Activated CD4-positive, alpha-beta memory T cell treated with anti-CD3 and anti-CD28 coated beads for 36 hours (primary cell): ENCODE data around the gene ASAP2. TPM values are rescaled to one million over a fixed set of nuclear protein-coding genes. Genes with fewer than 3 reads are reported as not detected.
A peak's percentile ranks its signal among the peaks of the same experiment; 100 is the strongest.
"Not testable (repeated sequence)": the region's sequence is repeated elsewhere in the genome, so short reads cannot be mapped to it uniquely, and the experiment has no call there.

Experiments used
- CTCF ChIA-PET: fragments of 350-600 bp; sonication (Branson Sonifier 250); formaldehyde crosslinking; loops from one replicate; lab custom pipeline; 2021; ENCODE audit warnings: antibody characterized with exemption, inconsistent platforms; lab: Charles Lee
- POLR2A ChIA-PET: fragments of 350-600 bp; sonication (Branson Sonifier 250); formaldehyde crosslinking; loops from one replicate; lab custom pipeline; 2021; ENCODE audit warnings: antibody characterized with exemption; lab: Charles Lee
- DNase-seq: peaks from one replicate; pipeline ENCODE4 v3.0.0-alpha.2; 2020
- H3K27ac Mint-ChIP-seq: one replicate; pipeline ENCODE4 v1.8.0; 2021; ENCODE audit warnings: mixed read lengths
- H3K27me3 Mint-ChIP-seq: one replicate; pipeline ENCODE4 v1.8.0; 2021; ENCODE audit warnings: mixed read lengths
- H3K36me3 Mint-ChIP-seq: one replicate; pipeline ENCODE4 v1.8.0; 2021; ENCODE audit warnings: mixed read lengths
- H3K4me1 Mint-ChIP-seq: one replicate; pipeline ENCODE4 v1.8.0; 2021; ENCODE audit warnings: low read depth, mixed read lengths
- H3K4me3 Mint-ChIP-seq: one replicate; pipeline ENCODE4 v1.8.0; 2021; ENCODE audit warnings: mild to moderate bottlenecking, mixed read lengths
- H3K9me3 Mint-ChIP-seq: one replicate; pipeline ENCODE4 v1.8.0; 2021; ENCODE audit warnings: mixed read lengths
- intact Hi-C: fragments of 100-400 bp; cut with micrococcal nuclease; formaldehyde crosslinking; loops from one replicate; pipeline ENCODE4 v1.15.1; 2023
- total RNA-seq, 2 experiments: library from RNA; stranded (reverse); gene quantifications; one replicate each; pipeline ENCODE4 v1.2.3, GENCODE V29; 2021

Gene ASAP2
- total RNA-seq, 2 experiments from 2014 or later: 0.26 to 0.97 TPM

DNA sequence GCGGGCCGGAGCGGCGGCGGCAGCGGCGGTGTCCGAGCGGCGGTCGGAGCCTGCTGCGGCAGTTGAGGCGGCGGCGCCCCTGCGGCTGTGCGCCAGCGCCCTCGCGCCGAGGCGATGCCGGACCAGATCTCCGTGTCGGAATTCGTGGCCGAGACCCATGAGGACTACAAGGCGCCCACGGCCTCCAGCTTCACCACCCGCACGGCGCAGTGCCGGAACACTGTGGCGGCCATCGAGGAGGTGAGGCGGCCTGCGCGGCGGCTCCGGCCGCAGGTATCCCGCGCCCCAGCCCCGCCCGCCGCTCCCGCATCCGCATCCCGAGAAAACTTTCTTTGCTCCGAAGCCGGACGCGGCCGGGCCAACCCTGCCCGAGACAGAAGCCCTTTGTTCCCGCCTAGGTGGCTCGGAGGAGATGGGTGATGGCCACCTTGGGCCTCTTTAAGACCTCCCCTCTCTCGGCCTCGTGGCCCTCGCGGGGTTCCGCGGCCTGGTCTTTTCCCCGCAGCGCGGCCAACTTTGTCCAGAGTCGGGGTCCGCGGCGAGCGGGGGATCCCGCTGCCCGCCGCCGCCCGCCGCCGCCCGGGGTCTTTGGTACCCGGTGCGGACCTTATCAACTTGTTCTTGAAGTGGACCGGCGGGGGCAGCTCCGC lies 504 bp downstream of the ASAP2 start:
- no peak overlapping the region for H3K27ac Mint-ChIP-seq
- ChIA-PET CTCF (interaction anchor here (1.0 to 2.1 kb wide), 3 partner anchors 10 to 26 kb away, joined by 3 to 4 read pairs (median 4); no protein-coding TSS in a partner anchor), POLR2A (interaction anchor here (0.6 kb wide), 1 partner anchor 580 kb away, joined by 3 read pairs; no protein-coding TSS in a partner anchor)
- DNase-seq: no peak
- intact Hi-C loops: loop anchor here (5.0 kb wide), 4 partner anchors 40 to 165 kb away; no protein-coding TSS in a partner anchor
- H3K4me1 Mint-ChIP-seq: peaks cover 4% of the 10 kb centered on the region
- H3K9me3 Mint-ChIP-seq: no peaks in the 10 kb centered on the region
- no peak overlapping the region for H3K4me3 Mint-ChIP-seq
- H3K36me3 Mint-ChIP-seq: no peaks in the 10 kb centered on the region
- peaks cover 47% of the 10 kb centered on the region for H3K27me3 Mint-ChIP-seq

DNA sequence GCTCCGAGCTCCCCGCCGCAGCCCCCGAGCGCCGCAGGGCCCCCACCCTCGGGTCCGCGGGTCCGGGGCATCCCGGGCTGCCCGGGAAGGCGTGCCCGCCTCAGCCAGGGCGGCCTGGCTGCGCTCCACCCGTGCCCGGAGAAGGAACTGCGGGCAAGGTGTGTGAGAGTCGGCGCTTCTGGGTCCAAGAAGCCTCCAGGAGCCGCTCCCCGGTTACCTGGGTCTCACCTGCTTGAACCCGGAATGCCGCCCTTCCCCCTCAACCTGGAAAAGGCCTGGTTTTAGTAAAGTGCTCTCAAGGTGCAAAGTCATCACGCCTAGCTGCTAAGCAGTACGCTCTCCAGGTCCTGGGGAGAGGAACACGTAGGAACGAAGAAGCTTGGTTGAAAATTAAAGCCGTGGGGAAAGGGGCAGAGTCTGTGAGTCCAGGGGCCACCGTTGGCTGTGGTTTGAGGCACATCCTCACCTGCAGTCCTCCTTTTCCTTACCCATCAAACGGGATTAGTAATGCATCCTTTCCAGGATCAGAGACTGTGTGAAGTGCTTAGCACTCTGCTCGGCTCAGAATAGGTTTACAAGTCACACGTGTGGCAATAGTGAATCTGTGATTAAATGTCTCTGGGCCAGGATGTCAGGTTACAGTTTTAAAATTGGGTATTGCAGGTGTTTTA lies 1.2 kb downstream of the ASAP2 start:
- peak; percentile 16 for DNase-seq
- H3K27me3 Mint-ChIP-seq: peaks cover 48% of the 10 kb centered on the region
- H3K4me1 Mint-ChIP-seq: peaks cover 4% of the 10 kb centered on the region
- no peak overlapping the region for H3K27ac Mint-ChIP-seq
- intact Hi-C loops: loop anchor here (5.0 kb wide), 4 partner anchors 40 to 165 kb away; no protein-coding TSS in a partner anchor
- peak overlapping the region; percentile 44 for H3K4me3 Mint-ChIP-seq
- no peaks in the 10 kb centered on the region for H3K9me3 Mint-ChIP-seq
- ChIA-PET CTCF (interaction anchor here (1.0 to 2.1 kb wide), 3 partner anchors 25 to 293 kb away, joined by 3 to 4 read pairs (median 3); no protein-coding TSS in a partner anchor), POLR2A (no interaction called here)
- no peaks in the 10 kb centered on the region for H3K36me3 Mint-ChIP-seq

DNA sequence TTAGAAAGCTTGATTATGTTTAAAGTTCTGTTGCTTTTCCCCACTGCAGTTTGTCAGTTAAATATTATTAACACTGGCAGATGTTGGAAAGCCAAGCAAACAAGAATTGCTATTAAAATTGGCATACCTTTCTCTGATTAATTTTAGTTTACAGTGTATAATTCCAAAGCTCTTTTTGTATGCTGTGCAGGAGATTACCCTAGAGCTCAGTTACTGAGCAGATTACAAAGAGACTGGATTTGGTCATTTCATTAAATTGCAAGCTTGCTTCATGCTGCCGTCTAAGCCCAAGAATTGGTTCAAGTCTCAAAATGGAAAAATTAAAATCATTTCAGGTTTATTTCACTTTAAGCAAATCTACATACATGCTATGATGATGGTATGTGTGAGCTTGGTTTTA lies 2.3 kb downstream of the ASAP2 start:
- H3K36me3 Mint-ChIP-seq: no peaks in the 10 kb centered on the region
- no peaks in the 10 kb centered on the region for H3K9me3 Mint-ChIP-seq
- DNase-seq: no peak
- H3K27ac Mint-ChIP-seq: no peak overlapping the region
- no peak overlapping the region for H3K4me3 Mint-ChIP-seq
- ChIA-PET POLR2A (no interaction called here), CTCF (interaction anchor here (0.8 to 1.0 kb wide), 3 partner anchors 67 to 294 kb away, joined by 3 to 4 read pairs (median 3); no protein-coding TSS in a partner anchor)
- peaks cover 52% of the 10 kb centered on the region for H3K27me3 Mint-ChIP-seq
- intact Hi-C loops: loop anchor here (5.0 kb wide), 4 partner anchors 38 to 163 kb away; no protein-coding TSS in a partner anchor
- H3K4me1 Mint-ChIP-seq: peaks cover 4% of the 10 kb centered on the region

GRCh38 chr2:9210030-9210429 lies 3.4 kb downstream of the ASAP2 start:
- POLR2A ChIA-PET: no interaction called here
- H3K27ac Mint-ChIP-seq: no peak overlapping the region
- intact Hi-C loops: no loop called here
- H3K27me3 Mint-ChIP-seq: peaks cover 47% of the 10 kb centered on the region
- DNase-seq: no peak
- no peaks in the 10 kb centered on the region for H3K9me3 Mint-ChIP-seq
- H3K36me3 Mint-ChIP-seq: no peaks in the 10 kb centered on the region
- CTCF ChIA-PET: interaction anchor here (0.9 kb wide), 1 partner anchor 72 kb away, joined by 3 read pairs; no protein-coding TSS in a partner anchor
- peaks cover 4% of the 10 kb centered on the region for H3K4me1 Mint-ChIP-seq
- no peak overlapping the region for H3K4me3 Mint-ChIP-seq

GRCh38 chr2:9211496-9211895 lies 4.9 kb downstream of the ASAP2 start:
- Mint-ChIP-seq H3K27ac (no peak overlapping the region), H3K4me3 (no peak overlapping the region), H3K27me3 (peaks cover 40% of the 10 kb centered on the region), H3K9me3 (no peaks in the 10 kb centered on the region), H3K36me3 (no peaks in the 10 kb centered on the region), H3K4me1 (peaks cover 5% of the 10 kb centered on the region)
- ChIA-PET CTCF (no interaction called here), POLR2A (no interaction called here)
- no peak for DNase-seq
- intact Hi-C loops: no loop called here

- peaks cover 5% of the 10 kb centered on the region for H3K4me1 Mint-ChIP-seq
- H3K9me3 Mint-ChIP-seq: no peaks in the 10 kb centered on the region
- H3K4me3 Mint-ChIP-seq: no peak overlapping the region
- ChIA-PET CTCF (no interaction called here), POLR2A (no interaction called here)
- no peak overlapping the region for H3K27ac Mint-ChIP-seq
- no peak for DNase-seq
- peaks cover 40% of the 10 kb centered on the region for H3K27me3 Mint-ChIP-seq
- intact Hi-C loops: no loop called here
- H3K36me3 Mint-ChIP-seq: no peaks in the 10 kb centered on the region
Measured at GRCh38 chr2:9212010-9212635, 5.5 kb downstream of the ASAP2 start.

DNA sequence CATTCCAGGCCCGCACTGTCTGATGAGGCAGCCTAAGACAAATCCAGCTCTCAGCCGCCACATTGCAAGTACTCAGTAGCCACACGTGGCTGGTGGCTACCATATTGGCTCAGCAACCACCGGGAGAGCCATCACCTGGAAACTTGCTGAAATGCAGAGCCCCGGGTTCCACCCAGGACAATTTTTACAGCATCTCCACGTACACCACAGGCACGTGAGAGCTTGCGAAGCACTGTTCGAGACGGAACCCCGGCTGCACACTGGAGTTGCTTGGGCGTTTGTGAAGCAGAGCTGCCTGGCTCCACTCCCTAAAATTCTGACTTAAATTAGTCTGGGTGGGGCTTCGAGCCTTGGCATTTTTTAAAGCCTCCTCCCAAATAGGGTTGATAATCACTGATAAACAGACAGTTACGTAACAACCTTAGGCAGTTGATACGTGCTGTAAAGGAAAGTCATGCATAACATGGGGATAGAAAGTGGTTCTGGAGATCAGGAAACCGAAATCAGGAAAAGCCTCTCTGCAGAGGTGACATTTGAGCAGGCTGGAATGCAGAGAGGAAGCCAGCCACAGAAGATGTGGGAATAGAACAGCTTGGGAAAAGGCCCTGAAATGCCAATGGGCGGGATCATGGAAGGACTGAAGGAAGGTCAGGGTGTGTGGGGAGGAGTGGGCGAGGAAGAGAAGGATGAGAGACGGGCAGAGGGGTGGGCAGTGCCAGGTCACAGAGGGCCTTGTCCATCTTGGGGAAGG lies 6.2 kb downstream of the ASAP2 start:
- Mint-ChIP-seq H3K36me3 (no peaks in the 10 kb centered on the region), H3K9me3 (no peaks in the 10 kb centered on the region), H3K27ac (no peak overlapping the region), H3K27me3 (peaks cover 40% of the 10 kb centered on the region), H3K4me1 (peaks cover 4% of the 10 kb centered on the region), H3K4me3 (no peak overlapping the region)
- ChIA-PET POLR2A (no interaction called here), CTCF (no interaction called here)
- no peak for DNase-seq
- intact Hi-C loops: no loop called here

GRCh38 chr2:9213477-9214051 lies 7.0 kb downstream of the ASAP2 start:
- H3K9me3 Mint-ChIP-seq: no peaks in the 10 kb centered on the region
- no peaks in the 10 kb centered on the region for H3K36me3 Mint-ChIP-seq
- H3K27ac Mint-ChIP-seq: no peak overlapping the region
- intact Hi-C loops: no loop called here
- H3K27me3 Mint-ChIP-seq: peaks cover 36% of the 10 kb centered on the region
- DNase-seq: no peak
- H3K4me1 Mint-ChIP-seq: peaks cover 3% of the 10 kb centered on the region
- no peak overlapping the region for H3K4me3 Mint-ChIP-seq
- ChIA-PET CTCF (no interaction called here), POLR2A (no interaction called here)

DNA sequence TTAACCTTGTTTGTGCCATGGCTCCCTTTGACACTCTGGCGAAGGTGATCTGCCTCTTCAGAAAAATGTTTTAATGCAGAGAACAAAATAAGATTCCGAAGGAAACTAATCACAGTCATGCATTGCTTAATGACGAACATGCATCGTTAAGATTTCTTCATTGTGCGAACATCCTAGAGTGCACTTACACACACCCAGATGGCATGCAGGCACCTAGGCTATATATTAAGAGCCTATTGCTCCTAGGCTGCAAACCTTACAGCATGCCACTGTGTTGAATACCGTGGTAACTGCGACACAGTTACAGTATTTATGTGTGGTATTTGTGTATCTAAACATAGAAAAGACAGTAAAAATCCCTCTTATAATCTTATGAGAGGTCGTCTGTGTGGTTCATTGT lies 8.3 kb downstream of the ASAP2 start:
- POLR2A ChIA-PET: no interaction called here
- Mint-ChIP-seq H3K27ac (no peak overlapping the region), H3K9me3 (no peaks in the 10 kb centered on the region), H3K4me3 (no peak overlapping the region), H3K27me3 (peaks cover 25% of the 10 kb centered on the region), H3K4me1 (peaks cover 3% of the 10 kb centered on the region), H3K36me3 (no peaks in the 10 kb centered on the region)
- no peak for DNase-seq
- intact Hi-C loops: no loop called here
- CTCF ChIA-PET: no interaction called here

DNA sequence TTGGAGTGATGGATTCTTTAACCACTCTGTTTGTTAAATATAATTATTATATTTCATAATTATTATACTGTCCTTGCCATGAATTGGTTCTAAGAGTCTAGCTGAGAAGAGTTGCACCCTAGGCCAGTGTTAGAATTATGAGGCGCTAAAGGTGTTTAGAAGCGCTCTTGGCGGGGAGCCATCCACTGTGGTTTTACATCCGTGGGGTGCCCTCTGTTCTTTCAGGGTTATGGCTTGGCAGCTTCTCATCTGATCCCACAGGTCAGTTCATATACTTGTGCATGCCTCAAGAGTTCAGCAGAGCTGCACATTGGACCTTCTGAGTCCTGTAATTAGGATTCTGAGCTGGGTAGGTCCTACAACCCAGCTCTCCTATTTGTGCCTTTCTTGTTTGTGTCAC lies 9.1 kb downstream of the ASAP2 start:
- peaks cover 21% of the 10 kb centered on the region for H3K27me3 Mint-ChIP-seq
- no peaks in the 10 kb centered on the region for H3K36me3 Mint-ChIP-seq
- POLR2A ChIA-PET: no interaction called here
- CTCF ChIA-PET: interaction anchor here (0.7 kb wide), 1 partner anchor 18 kb away, joined by 3 read pairs; no protein-coding TSS in a partner anchor
- H3K27ac Mint-ChIP-seq: no peak overlapping the region
- intact Hi-C loops: no loop called here
- DNase-seq: no peak
- H3K4me1 Mint-ChIP-seq: peaks cover 3% of the 10 kb centered on the region
- H3K4me3 Mint-ChIP-seq: no peak overlapping the region
- H3K9me3 Mint-ChIP-seq: no peaks in the 10 kb centered on the region

DNA sequence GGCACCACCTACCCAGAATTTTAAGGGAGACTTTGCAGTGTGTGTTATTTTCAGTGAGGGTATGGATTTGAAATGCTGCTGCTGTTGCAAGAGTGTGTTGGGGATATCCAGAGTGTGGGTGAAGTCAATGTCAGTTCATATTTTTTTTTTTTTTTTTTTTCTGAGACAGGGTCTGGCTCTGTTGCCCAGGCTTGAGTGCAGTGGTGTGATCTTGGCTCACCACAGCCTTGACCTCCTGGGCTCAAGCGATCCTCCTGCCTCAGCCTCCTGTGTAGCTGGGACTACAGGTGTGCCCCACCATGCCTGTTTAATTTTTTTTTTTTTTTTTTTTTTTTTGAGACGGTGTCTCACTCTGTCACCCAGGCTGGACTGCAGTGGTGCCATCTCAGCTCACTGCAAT lies 9.5 kb downstream of the ASAP2 start:
- H3K27me3 Mint-ChIP-seq: peaks cover 21% of the 10 kb centered on the region
- H3K4me3 Mint-ChIP-seq, POLR2A ChIA-PET, H3K27ac Mint-ChIP-seq, H3K4me1 Mint-ChIP-seq, H3K9me3 Mint-ChIP-seq, DNase-seq, H3K36me3 Mint-ChIP-seq, intact Hi-C loops: not testable (repeated sequence)
- CTCF ChIA-PET: interaction anchor here (0.7 kb wide), 1 partner anchor 17 kb away, joined by 3 read pairs; no protein-coding TSS in a partner anchor
